GM03348 (cell line): ENCODE measurements around the gene DDX52.
"Not testable (repeated sequence)": the region's sequence is repeated elsewhere in the genome, so short reads cannot be mapped to it uniquely, and the experiment has no call there.

Source experiments
- DNase-seq: peaks from one replicate; pipeline ENCODE4 v3.0.0; 2012; ENCODE audit warnings: low spot score

Gene DDX52, protein sequence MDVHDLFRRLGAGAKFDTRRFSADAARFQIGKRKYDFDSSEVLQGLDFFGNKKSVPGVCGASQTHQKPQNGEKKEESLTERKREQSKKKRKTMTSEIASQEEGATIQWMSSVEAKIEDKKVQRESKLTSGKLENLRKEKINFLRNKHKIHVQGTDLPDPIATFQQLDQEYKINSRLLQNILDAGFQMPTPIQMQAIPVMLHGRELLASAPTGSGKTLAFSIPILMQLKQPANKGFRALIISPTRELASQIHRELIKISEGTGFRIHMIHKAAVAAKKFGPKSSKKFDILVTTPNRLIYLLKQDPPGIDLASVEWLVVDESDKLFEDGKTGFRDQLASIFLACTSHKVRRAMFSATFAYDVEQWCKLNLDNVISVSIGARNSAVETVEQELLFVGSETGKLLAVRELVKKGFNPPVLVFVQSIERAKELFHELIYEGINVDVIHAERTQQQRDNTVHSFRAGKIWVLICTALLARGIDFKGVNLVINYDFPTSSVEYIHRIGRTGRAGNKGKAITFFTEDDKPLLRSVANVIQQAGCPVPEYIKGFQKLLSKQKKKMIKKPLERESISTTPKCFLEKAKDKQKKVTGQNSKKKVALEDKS

DNA sequence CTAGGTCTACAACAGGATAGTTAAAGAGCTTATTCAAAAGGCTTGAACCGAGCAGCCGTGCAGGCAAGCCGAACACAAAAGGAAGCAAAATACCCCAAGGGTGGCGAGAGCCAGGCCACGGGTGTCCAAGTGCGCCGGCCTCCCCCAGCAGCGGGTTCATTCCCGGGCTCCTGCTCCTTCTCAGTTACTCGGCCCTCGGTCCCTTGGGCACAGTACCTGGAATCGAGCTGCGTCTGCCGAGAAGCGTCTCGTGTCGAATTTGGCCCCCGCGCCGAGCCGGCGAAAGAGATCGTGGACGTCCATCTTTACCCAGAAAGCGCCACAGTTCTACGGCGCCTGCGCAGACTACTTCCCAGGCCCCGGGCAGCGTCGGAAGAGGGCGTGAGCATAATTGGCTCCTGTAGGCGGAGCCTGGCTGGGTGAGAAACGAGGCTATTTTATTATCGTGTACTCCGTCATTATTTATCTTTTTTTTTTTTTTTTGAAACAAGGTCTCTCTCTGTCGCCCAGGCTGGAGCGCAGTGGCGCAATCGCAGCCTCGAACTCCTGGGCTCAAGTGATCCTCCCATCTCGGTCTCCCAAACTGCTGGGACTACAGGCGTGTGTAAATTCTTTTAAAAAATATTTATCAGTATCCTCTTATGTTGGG, at the start of gene DDX52:
Gene DDX52 (minus strand): TSS at position 329 of the 649 bp plus-strand sequence. CDS start 26 bp downstream, at position 303.
- peak; percentile 96 for DNase-seq

DNA sequence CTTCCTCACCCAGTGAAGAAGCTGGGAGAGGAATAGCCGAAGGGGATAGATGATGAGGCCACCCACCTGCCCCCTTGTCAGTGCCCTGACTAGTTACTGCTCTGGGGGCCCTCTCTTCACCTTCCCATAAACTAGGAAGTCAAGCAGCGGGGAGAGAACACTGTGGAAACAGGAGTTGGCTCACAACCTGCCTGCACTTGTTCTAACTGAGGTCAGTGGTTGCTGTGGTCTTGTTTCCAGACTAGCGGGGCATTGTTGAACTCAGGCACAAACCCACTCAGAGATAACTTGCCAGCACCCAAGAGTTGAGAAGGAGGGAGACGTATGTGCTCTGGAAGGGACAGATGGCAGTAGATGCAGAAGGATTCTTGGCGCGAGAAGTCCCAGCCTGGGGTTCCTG, 48.6 kb upstream of the DDX52 start:
- DNase-seq = no peak

DNA sequence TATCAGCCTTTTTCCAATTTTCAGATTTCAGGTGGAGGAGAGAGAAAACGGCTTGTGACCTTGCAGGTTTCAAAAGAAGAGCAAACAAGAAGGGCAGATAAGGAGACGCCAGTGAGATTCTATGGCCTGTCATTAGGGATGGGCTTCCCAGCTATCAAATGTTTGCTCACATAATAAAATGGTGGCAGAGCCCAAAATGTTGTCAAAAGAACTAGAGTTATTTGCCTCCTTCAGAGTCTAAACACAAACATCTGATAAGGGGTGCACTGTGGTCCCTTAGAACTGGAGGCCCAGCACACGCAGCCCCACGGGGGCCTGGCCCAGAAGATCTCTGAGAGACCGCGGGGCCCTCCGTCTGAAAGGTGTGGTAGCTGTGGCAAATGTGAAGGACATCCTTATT, 46.1 kb upstream of the DDX52 start:
- no peak for DNase-seq

DNA sequence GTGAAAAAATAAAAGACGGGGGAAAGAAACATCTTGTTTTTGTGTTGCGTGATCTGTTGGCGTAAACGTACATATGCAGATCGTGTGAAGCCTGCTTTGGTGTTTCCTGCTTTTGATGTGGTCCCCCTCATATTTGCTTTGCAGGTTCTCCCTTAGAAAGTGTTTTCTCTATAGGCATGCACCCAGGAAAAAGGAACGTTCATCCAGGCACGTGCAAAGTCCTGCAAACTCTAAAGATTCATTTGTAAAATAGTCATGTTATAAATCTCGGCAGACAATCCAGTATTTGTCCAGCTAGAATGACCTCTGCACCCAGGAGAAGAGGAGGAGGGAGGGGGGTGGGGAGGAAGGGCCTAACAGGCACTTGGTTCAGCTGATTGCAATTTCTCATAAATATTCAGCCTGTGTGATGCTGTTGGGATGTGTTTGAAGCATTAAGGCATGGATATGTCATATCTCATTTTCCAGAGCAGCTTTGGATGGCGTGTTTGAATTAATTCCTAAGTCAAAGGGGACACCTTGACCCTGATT, 40.3 kb upstream of the DDX52 start:
- DNase-seq = no peak

DNA sequence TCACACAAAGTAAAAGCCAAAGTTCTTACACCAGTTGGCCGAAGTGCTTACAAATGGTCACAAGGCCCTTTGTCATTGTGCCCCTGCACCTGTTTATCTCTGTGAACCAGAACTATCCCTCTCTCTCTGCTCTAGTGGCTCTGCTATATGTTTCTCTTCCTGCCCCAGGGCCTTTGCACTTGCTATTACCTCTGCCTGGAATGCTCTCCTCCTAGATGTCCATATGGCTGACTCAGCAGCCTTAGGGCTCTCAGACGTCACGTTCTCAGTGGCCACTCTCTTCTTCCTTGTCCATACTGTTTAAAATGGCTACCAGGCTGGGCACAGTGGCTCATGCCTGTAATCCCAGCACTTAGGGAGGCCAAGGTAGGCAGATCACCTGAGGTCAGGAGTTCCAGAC, 38.8 kb upstream of the DDX52 start:
- no peak for DNase-seq

DNA sequence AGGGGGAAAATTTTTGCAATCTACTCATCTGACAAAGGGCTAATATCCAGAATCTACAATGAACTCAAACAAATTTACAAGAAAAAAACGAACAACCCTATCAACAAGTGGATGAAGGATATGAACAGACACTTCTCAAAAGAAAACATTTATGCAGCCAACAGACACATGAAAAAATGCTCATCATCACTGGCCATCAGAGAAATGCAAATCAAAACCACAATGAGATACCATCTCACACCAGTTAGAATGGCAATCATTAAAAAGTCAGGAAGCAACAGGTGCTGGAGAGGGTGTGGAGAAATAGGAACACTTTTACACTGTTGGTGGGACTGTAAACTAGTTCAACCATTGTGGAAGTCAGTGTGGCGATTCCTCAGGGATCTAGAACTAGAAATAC, 36.7 kb upstream of the DDX52 start:
- DNase-seq = not testable (repeated sequence)

DNA sequence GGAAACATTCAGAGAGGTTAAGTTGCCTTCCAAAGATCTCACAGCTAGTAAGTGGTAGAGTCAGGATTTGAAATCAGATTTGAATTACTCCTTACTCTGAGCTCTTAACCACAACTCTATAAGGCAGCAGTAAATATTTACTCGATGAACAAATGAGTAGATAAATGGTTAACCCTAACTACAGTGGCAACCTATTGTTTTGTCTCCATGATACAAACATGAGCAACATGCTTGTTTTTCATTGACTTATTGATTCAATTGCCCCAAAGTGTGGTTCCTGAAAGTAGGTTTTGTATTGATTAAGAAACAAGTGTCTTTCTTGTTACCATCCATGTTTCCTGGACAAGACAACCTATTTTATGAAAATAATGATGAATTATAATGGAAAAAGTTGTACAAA, 34.8 kb upstream of the DDX52 start:
- no peak for DNase-seq

DNA sequence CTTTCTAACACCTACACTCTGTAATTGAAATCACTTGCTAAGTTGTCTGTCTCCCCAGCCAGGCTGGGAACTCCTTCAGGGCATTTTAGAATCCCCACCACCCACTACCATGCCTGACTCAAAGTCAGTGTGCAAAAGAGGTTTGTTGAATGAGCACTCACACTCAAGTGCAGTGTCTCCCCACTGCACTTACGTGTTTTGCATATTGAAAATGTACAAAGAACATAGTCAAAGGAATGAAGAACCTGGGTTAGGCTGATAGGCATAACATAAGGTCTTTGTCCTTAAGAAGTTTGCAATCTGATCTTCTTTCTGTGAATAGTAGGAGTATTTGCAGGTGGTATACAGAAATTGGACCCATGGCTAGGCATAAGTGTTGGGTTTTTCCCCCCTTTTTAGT, 33.8 kb upstream of the DDX52 start:
- DNase-seq = no peak

DNA sequence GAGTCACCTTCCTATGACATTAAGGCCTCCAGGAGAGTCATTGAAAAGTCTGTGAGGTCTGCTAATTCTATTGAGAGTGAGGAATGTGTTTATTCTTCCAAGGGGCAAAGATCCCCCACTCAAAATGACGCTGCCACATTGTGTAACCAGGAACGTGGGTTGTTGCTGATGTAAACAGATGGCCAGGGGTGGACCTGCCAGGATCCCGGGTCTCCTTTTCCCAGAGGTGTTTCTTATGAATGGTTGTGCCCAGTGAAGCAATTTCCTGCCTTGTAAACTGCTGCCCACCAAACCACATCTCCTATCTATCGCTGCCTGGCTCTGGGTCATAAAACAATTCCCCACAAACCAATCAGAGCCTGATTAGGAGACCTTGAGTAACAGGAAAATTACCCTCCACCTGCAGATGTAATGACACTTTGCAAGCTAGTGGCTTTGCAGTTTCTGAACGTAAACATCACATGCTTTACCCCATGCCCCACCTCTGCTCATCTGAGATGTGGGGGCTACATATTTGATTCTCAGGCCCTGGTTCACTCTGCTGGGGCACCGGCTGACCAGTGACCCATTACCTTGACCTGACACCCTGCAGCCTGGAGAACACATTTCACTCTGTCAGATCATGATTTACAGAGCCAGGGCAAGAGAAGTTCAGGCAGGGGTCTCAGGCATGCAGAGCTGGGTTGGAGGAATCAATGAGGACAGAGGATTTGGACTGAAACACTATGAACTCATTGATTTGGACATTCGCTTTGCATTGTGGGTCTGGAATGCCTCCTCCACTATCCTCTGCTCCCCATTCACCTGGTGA, 33.1 kb upstream of the DDX52 start:
- no peak for DNase-seq

DNA sequence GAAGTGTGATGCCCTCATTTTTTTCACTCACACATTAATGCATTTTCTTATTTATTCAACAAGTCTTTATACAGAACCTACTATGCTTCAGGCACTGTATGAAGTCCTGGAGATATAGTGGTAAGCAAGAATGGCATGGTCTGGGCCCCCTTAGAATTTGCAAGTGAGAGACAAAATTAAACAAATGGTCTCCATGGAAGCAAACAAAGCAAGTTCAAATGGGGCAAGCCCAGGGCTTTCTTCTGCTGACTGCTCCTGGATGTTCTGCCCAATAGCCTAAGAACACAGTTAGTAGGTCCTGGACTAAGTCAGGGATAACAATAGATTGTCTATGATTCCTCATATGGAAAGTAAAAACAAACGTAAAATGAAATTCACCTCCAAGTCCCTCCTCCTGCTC, 31.3 kb upstream of the DDX52 start:
- no peak for DNase-seq

DNA sequence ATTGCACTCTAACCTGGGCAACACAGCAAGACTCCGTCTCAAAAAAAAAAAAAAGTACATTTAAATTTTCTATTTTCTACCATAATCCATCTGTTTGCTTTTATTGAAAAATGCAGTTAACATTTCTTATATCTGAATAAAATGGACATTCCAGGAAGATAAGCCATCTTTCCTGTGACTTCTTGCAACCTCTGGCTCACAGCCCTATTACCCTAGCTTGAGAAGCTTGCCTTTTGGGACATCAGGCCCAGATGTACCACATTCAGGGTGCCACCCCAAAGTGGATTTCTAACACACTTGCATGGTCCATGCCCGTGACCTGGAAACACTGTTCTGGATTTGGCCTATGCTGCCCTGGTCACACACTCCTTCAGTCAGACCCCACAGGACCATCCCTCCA, 30.1 kb upstream of the DDX52 start:
- no peak for DNase-seq

DNA sequence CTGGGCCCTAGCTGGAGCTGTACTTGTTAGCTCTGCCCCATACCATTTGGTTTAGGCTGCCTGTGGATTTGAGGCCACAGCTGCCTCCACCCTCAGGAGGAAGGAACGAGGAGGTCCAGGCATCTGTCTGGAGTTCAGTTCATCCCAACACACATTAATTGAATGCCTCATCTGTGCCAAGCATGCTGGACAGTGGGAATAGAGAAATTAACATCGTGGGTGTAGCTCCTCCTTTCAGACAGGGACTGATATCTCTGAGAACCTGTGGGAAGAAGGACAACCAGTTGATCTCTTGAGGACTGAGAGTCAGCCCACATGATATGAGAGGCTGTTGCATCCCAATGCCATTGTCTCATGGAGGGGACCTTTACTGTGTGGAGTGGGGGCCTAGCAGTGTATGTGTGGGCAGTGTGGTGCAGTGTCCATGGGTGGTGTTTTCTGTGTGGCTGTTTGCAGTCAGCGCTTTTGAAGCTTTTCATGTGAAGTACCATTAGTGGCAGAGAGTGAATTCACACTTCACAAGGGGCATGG, 29.4 kb upstream of the DDX52 start:
- DNase-seq = peak; percentile 38

DNA sequence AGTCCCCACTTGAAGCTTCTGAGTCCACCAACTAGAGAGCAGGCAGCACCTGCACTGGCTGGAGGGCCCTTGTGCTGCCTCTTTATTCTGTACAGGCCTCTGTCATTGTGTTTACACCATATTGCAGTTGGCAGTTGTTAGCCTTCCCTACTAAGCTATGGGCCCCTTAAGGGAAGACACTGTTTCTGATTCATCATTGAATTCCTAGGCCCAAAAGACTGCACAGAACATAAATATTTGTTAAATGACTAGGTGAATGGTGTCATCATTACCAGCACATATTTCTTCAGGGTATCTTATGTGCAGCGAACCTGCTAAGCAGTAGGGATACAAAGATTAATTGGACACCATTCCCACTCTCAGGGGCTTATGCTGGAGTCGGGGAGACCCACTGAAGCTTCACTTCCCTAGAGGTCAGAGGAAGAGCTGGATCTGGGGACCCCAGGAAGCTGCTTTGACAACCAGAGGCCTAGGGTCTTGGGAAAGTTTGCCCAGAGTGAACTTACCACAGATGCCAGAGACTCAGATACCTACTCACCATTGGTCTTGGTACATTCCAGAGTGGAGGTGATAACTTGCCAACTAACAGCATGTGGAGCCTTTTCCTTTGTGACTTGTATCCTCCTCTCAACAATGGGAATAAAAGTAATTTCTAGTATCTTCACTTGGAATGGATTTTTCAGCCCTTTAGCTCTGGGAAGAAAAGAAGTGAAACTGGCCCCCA, 28.7 kb upstream of the DDX52 start:
- peak; percentile 85 for DNase-seq

DNA sequence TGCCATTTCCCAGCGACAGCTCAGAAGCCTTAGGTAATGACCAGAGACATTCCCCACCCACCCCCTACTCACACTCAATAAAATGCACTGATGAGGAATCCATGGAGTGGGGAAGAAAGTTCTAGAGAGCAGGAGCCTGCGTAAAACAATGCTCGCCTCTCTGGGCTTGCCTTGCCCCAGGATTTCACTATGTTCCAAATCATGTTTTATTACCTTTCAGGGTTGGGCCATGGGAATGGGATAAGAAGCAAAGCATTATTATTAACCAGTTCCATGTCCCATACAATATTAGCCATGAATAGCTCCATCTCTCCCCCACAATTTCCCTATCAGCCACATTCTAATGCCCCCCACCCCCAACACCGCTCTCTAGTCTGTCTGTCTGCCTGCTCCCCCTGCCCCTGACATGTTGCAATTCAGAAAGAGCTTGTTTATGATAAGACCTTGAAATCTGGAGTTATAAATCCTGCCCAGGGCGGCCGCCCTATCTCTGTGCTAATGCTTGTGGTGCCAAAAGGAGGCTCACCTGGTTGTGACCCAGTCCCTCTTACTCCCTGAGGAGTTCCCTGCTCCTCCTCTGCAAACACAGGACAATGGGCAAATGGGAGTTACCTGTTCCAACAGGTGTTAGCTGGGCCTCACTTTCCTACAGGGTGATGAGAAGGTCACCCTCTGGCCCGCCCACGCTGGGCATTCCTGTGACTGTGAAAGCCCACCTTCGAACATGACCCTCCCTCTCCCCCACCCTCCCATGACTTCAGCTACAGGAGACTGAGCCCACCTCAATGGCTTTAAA, 28.0 kb upstream of the DDX52 start:
- DNase-seq = no peak

DNA sequence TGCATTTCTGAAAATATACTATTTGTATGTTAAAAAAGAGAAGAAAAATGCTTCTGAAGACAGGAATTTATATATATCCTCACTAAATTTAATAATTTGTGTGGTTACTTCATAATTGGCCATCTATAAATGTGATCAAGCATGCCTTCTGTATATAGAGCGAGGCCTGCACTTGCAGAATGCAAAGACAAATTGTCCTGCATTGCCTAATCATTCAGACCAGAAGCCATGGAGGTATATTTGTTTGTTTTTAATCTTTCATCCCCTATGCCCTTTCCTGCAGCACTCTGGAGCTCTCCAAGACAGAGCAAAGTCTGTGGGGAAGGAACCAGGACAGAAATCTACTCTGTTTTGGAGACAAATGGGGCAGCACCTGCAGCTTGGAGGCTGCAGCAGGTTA, 23.8 kb upstream of the DDX52 start:
- DNase-seq = no peak

DNA sequence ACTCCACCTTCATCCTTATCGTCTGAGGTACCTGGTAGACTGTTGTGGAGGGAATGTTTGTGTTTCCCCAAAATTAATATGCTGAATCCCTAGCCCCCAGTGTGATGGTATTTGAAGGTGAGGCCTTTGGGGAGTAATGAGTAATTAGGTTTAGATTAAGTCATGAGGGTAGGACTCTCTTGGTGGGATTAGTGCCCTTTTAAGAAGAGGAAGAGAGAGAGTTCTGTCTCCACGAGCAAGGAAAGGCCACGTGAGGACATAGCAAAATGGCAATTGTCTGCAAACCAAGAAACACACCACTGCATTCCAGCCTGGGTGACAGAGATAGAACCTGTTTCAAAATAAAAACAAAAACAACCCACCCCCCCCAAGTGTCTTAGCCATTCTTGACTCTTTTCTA, 21.0 kb upstream of the DDX52 start:
- DNase-seq = no peak

DNA sequence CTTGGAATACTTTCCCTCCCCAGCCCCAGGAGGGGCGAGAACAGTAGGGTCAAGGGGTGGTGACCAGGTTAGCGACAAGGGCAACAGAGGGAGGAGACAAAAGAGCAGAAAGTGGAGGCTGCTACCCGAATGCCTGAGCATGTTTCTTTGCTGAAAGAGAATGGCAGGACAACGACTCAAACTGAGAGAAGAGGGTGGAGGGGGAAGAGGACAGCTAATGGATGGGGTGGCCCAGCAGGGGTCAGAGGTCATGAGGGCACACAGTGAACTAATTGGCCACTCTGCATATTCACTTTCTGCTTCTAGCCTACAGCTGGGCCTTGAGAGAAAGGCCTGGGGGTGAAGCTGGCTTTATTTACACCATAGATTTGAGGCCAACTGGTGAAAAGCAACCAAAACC, 19.1 kb upstream of the DDX52 start:
- no peak for DNase-seq

DNA sequence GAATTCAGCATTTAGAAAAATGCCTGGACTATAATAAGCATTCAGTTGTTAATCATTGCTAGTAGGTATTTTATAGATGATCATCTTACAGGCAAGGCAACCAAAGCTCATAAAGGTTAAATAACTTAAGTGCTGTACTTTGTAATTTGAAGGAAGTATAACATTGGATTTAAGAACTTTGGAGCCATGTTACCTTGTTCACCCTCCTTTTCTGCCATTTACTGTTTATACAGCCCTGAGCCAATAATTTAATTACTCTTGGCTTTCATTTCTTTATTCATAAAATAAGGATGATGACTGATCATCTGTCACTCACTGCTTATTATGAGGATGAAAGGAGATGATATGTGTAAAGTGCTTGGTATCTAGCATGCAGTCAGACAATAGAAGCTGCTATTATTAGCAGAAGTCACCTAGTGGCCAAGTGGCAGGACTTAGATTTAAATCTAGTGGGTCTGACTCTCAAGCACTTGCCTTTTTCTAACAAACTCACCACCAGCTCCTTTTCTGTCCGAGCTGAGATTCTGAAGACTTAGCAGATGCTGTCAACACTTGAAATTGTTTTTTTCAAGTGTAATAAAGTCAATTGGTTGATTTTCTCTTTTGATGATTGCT, 18.3 kb upstream of the DDX52 start:
- DNase-seq = no peak

DNA sequence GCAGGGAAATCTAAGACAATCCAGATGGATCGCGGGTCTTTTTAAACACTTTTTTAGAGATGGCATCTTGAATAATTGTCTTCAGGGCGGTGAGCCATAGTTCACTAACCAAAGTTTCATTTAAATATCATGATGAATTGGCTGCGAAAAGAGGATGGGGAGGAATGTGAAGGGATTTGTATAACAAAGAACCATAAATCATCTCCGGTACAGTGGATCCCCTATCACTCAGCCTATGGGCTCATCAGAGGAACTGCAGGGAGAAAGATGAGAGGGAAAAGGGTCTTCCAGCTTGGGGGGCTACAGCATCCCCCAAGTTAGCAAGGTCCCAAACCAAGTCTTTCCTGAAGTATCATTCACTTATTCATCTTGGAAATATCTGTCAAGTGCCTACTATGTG, 16.7 kb upstream of the DDX52 start:
- DNase-seq = no peak

DNA sequence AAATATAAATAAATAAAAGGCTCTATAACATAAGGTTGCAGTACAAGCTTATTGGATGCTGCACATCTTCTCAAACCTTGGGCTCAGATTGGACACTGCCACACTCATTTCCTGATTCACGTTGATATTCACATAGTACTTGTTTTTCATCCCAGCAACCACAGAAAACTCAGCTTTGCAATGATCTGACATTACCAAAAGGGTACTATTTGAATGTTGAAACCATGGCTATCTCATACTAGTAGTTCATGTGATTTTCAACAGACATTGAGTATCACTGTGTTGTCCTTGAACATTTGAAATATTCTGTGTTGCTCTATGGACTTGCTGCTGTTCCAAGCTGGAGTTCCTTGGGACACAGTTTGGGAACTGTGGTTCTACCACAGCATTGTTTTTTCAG, 14.0 kb upstream of the DDX52 start:
- no peak for DNase-seq
